GM18519 (cell line): ENCODE results near the gene CAMKMT.

ENCODE experiments used
- ATAC-seq: cut with Tn5 transposase; IDR thresholded peaks from one replicate; pipeline ENCODE4 v1.9.1; 2021; ENCODE audit warnings: mild to moderate bottlenecking, moderate library complexity; ENCODE audit not compliant: unreplicated experiment, low FRiP score

CAMKMT gene

GRCh38 chr2:44442019-44442418, 80.3 kb downstream of the CAMKMT start:
- ATAC-seq, result no peak

- no peak for ATAC-seq
These were observed 81.8 kb downstream of the CAMKMT start for GRCh38 chr2:44443517-44443916.

GRCh38 chr2:44444881-44445280, 83.1 kb downstream of the CAMKMT start:
- no peak for ATAC-seq

- ATAC-seq, result no peak
These were observed 87.2 kb downstream of the CAMKMT start for GRCh38 chr2:44448860-44449527.

- ATAC-seq, result no peak
These were observed 88.3 kb downstream of the CAMKMT start for GRCh38 chr2:44450082-44450481.

GRCh38 chr2:44450806-44451205, 89.1 kb downstream of the CAMKMT start:
- ATAC-seq, result no peak

- no peak for ATAC-seq
These were observed 90.4 kb downstream of the CAMKMT start for GRCh38 chr2:44452069-44452583.

- no peak for ATAC-seq
These were observed 91.5 kb downstream of the CAMKMT start for GRCh38 chr2:44453259-44453658.

GRCh38 chr2:44455877-44456276, 94.1 kb downstream of the CAMKMT start:
- no peak for ATAC-seq

GRCh38 chr2:44456946-44457345, 95.2 kb downstream of the CAMKMT start:
- no peak for ATAC-seq

GRCh38 chr2:44459739-44460138, 98.0 kb downstream of the CAMKMT start:
- ATAC-seq, result no peak

GRCh38 chr2:44462934-44463849, 101.4 kb downstream of the CAMKMT start:
- ATAC-seq, result no peak

- ATAC-seq, result no peak
These were observed 102.7 kb downstream of the CAMKMT start for GRCh38 chr2:44464437-44464836.

GRCh38 chr2:44470151-44470550, 108.4 kb downstream of the CAMKMT start:
- no peak for ATAC-seq

GRCh38 chr2:44477657-44478414, 116.1 kb downstream of the CAMKMT start:
- ATAC-seq, result no peak

- ATAC-seq, result peak; percentile 82
These were observed 117.6 kb downstream of the CAMKMT start for GRCh38 chr2:44479127-44479887.

GRCh38 chr2:44480068-44480467, 118.3 kb downstream of the CAMKMT start:
- no peak for ATAC-seq

GRCh38 chr2:44487052-44487451, 125.3 kb downstream of the CAMKMT start:
- ATAC-seq, result no peak

GRCh38 chr2:44490726-44491125, 129.0 kb downstream of the CAMKMT start:
- ATAC-seq, result no peak

GRCh38 chr2:44494006-44494405, 132.3 kb downstream of the CAMKMT start:
- no peak for ATAC-seq
